ENCODE measurements around the gene IRAK1.

The IRAK1 gene

DNA sequence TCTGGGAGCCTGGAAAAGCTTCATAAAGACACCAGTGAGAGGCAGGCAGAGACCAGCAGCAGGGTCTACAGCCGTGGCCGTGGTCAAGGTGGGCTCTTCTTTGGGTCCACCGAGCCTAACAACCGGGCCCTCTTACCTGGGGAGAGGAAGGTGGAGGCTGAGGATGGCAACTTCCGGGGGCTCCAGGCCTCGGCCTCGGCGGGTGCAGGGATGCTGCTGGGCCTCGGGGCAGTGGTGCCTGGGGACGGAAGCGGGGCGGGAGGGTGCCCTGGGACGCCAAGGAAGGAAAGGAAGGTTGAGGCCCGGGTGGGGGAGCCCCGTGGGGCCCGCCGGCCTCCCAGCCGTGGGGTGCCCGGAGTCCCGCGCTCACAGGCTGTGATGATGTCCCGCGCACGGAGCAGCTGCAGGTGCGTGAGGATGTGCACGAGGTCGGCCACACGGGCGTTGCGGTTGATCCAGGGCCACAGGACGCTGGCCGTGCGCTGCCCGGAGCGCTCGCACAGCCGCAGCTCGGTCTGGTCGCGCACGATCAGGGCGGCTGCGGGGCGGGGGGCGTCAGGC, 561 bp downstream of the IRAK1 start:
- no peak for DNase-seq (ENCODE audit: low read depth, low spot score)

DNA sequence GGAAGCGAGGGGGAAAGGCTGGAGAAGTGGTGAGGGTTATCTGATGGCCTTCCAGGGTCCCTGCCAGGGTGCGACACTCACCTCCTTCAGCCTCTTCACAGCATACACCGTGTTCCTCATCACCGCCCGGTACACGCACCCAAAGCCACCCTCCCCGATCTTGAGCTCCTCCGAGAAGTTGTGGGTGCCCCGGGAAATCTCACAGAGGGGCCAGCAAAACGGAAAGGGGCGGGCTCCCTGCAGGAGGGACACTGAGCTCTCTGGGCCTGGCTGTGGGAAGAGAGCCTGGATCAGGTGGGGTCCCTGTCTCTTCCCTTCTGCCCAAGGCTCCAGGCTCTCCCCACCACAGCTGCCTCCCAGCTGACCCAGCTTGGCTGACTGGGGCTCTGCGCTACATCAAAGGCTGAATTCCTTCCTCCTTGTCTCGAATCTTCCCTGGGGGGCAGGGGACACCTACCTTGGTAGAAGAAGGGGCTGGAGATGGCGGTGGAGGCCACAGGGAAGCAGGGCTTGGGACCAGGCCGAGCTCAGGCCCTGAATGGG, 1.1 kb downstream of the IRAK1 start:
- DNase-seq (ENCODE audit: low read depth, low spot score), result no peak

DNA sequence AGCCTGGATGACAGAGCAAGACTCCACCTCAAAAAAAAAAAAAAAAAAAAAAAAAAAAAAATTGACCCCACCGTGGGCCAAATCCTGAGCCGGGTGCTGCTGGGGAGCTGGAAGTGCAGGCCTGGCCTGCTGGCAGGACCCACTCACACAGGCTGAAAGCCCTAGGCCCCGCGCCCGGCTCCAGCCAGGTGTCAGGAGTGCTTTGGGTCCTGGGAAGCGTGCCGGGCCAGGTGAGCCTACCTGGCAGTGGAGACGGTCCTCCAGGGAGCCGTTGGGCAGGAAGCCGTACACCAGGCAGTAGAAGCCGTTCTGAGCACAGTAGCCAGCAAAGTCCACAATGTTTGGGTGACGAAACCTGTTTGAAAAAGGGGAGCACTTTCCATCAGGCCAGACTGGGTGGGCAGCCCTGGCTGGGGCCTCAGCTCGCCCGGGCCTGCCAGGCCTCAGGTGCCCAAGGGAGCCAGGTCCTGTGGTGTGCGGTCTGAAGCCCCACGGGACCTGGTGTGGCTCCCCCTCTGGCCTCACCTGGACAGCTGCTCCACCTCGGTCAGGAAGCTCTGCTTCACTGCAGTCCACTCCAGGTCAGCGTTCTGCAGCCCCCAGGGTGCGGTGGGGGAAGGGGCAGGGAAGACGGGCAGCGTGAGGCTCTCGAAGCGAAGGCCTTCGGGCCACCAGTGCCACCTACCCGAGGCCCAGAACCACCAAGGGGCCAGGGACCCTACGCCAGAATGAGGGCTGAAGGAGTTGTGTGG, 1.8 kb downstream of the IRAK1 start:
- DNase-seq (ENCODE audit: low read depth, low spot score), result no peak

DNA sequence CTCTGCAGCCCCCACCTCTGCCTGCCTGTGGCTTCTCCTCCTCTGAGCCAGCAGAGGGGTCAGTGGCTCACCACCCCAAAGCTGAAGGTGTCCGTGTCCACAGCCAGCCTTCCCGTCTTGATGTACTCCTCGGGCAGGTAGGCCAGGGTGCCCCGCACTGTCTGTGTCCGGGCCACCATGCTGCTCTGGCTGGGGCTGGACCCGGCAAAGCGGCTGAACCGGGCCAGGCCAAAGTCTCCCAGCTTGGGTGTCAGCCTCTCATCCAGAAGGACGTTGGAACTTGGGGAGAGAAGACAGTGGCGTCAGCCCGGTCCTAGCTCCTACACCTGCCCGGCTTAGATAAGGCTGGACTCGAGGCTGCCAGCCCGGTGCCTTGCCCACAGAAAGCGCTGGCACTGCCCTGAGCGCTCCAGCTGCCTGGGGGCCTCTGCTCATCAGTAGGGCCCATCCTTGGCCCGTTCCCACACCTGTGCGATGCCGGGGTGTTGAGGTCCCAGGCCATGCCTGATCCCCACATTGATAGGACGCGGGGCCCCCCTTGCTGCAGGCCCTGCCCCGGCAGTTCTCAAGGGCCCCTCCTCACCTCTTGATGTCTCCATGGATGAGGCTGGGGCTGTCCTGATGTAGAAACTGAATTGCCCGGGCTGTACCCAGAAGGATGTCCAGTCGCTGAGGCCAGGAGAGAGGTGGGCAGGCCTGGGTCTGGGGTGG, 3.2 kb downstream of the IRAK1 start:
- DNase-seq (ENCODE audit: low read depth, low spot score), result no peak

DNA sequence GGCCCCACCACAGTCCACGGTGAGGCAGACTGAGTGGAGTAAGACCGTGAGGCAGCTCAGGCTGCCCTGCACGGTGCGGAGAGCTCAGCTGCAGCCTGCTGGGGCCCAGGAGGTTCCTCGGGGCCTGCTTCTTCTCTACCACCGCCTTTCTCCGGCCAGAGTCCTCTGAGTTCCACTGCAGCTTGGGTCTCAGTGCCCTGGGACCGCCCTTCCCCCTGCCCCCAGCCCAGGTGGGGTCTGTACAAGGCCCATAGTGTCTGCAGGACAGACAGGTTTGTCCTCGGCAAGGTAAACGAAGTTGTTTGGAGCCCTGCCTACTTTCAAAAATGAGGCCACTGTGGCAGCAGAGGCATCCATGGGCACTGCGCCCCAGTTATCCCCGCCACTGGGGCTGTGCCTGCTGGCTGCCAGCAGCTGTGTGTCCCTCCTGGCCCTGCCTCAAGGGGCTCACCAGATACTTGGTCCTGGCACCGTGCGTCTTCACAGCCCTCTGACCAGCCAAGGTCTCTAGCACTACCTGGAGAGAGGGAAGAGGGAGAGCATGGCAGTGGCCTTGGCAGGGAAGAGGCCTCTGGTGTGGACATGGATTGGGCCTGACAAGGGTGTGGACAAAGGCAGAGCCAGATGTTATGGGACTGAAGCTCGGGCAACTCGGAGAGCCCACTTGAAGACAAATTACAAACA, 4.0 kb downstream of the IRAK1 start:
- no peak for DNase-seq (ENCODE audit: low read depth, low spot score)

DNA sequence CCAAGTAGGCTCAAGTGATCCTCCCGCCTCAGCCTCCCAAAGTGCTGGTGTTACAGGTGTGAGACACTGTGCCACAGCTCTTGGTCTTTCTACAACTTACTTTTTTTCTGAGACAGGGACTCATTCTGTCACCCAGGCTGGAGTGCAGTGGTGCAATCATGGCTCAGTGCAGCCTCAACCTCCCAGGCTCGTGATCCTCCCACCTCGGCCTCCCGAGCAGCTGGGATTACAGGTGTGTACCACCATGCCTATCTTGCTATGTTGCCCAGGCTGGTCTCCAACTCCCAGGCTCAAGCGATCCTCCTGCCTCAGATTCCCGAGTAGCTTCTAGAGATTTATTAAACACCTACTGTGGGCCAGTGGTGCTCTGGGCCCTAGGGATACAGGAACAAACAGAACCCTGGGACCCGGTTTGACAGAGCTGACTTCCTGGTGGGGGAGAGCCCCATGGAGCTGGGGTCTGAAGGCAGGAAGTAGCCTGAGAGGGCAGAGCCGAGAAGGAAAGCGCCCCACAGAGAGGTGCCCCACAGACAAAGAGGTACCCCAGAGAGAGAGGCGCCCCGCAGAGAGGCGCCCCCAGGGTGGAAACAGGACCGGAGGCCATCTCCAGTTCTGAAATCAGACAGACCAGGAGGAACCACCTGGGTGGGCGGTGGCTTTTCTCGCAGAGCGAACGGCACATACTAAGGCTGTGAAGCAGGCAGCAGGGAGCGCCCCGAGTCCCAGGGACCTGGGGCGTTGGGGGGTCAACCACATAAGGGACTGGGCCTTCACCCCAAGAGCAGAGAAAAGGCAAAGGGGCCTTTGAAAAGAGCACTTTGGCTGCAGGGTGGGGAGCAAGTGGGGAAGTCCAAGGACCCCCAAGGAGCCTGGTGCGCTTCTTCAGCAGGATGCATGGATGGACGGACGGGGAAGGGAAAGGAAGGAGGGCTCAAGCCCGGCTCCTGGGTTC, 5.0 kb downstream of the IRAK1 start:
- DNase-seq (ENCODE audit: low read depth, low spot score), result no peak

DNA sequence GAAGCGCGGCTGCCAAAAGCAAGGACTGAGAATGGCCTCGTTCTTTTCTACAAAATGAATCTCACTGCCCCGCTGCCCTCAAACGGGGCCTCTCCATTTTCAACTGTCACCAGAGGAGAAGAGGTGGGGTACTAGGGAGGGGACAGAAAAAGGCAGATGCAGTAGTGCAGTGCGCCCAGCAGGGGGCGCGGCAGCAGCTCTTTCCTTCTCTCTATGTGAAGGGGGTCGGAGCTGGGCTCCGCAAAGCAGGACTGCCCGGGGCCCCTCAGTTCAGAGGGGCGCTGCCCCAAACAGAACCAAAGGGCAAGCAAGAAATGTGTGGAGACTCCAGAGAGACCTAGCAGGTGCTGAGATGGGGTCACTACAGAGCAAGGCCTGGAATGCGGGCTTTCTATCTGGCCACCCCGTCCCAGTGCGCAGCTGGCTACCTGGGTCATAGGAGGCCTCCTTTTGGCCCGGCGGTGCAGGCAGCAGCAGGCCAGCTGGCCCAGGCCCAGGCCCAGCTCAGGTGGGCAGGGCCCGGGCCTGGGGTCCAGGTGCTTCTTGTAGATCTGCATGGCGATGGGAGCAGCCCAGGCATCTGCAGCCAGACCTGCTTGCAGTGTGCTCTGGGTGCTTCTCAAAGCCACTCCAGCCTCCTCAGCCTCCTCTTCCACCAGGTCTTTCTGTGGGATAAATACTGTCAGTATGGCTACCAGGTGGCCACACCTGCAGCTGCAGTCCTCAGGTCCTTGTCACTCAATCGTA, 5.9 kb downstream of the IRAK1 start:
- DNase-seq (ENCODE audit: low read depth, low spot score), result no peak

DNA sequence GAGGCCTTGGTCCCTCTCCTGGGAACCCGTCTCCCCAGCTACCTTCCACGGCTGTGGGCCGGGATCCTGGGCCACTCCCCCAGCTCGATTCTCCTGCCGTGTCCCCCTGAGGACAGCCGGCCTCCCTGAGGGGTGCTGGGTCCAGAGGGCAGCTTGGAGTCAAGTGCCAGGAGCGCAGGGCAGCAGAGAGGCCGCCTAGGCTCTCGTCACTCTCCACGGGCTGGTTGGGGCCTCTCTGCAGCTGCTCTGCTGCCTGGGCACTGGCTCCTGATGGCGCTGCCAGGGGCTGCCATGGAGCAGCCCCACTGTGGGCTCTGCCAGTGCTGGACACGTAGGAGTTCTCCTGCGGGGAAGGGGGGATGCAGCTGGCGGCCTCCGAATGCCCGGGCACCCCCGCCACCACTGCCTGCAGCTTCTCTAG, 6.7 kb downstream of the IRAK1 start:
- DNase-seq (ENCODE audit: low read depth, low spot score), result no peak

DNA sequence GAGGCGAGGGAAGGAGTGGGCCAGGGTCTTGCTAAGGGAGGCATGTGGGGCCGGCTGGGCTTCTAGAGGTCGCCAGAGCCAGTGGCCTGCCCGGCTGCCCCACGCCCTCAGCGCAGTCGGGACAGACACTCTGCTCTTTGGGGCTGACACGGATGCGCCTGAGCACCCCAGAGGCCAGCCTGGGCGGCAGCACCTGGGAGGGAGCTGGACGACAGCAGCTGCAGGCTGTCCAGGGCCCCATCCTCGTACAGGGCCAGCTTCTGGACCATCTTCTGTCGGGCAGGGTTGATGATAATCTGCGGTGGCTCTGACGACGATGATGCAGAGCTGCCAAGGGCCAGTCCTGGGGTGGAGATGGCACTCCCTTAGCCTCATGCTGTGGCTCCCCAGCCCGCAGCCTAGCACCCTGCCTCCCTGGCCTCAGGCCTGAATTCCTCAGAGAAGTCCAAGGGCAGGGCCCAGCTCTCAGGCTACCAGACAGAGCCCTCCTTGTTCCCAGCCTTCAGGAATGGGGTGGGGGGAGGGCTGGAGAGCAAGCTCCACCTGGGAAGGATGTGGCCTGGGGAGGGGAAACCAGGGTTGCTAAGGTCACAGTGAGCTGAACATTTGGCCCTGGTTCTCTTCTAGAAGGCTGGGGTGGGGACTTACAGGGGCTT, 7.2 kb downstream of the IRAK1 start:
- no peak for DNase-seq (ENCODE audit: low read depth, low spot score)

DNA sequence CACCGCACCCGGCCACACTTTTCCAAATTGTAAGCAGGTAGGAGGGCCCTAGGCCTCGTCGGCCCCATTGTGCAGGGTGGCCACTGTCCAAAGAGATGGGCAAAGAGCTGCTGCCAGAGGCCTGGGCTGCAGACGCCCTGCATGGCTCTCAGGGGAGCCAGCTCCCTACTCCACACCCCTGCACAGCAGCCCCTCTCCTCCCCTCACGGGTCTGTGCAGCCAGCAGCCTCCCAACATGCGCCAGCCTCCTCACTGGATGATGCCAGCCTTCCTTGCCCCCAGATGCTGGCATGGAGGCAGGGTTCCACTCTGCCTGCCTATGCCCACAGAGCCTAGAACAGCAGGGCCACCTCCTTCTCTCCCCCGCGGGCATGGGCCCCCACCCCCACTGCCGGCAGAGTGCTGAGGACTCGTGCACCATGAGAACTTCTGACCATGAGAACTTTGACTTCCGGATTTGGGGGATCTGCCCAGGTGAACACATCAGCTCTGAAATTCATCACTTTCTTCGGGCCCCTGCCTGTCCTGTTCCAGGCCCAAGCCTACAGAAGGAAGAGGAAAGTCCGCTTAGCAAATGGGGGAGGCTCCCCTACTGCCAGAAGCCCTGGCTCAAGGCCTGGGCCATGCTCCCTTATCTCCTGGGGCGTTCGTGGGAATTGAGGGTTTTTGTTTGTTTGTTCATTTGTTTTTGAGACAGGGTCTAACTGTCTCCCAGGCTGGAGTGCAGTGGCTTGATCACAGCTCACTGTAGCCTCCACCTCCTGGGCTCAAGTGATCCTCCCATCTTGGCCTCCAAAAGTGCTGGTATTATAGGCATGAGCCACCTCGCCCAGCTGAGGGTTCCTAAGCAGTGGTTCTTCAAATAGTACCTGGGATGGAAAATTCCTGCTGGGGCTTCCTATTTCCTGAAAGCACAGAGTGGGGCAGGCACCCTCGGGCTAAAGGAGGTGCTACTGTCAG, 8.0 kb downstream of the IRAK1 start:
- no peak for DNase-seq (ENCODE audit: low read depth, low spot score)

DNA sequence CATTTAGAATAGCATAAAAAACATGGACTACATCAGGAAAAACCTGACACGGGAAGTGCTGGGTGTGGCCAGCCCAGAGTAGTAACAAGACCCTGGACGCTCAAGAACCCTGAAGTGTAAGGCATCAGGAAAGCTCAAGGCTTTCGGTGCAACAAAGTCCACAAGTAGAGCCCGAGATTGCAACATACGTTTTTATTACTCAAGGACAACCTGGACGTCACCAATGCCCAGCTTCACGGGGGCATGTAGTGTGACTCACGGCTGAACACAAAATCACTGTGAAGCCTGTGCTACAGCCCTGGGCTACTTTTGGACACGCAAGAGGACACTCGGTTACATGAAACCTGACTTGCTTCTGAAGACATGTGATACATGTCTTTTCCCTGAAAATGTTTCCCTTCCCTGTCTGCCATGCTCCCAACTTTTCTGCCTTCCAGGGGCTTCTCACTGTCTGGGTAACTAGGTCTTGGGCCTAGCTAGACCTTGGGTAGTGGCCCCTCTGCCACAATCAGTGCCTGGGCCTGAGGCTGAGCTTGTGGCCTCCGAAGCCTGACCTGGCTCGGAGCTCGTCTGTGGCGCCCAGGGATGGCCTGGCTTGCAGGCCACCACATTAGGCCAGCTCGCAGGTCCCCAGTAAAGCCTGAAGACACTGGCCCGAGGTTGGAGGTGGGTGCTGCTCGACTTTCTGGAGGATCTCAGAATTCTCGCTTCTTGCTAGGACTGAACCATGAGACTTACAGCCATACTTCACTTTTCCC, 9.2 kb downstream of the IRAK1 start:
- no peak for DNase-seq (ENCODE audit: low read depth, low spot score)

DNA sequence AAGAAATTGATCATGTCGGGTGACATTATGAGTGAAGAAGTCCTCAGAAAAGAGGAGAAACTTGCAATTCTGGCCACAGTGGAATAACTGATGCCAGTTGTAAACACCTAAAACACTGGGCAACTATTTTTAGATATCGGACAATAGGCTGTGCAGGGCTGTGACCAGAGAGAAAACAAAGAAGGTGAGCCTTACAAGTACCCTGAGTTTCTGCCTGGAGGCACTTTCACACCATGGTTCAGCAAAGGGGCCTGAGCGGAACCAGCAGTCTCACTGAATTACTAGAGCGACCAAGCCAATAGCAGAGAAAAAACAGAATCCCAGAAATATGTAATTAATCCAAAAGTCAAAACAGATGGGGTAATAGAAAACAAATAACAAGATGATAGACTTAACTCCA, 11.2 kb downstream of the IRAK1 start:
- no peak for DNase-seq (ENCODE audit: low read depth, low spot score)

DNA sequence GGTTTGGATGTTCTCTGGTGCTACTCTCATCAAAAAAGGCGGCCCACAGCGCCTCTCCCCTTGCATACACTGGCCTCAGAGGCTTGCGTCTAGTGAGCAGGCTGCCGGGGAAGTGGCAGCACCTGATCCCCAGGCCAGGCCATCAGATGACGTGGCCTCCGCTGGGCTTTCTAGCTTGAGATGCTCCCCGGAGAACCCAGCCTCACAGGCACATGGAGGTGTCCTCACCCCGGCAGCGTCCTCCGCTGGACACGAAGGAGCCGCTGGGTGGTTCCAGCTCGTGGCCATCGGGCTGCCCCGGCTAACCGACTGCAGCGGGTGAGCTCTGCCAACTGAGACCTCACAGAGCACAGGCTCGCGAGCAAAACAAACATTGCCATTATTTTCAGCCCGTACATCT, 12.8 kb downstream of the IRAK1 start:
- DNase-seq (ENCODE audit: low read depth, low spot score), result no peak

DNA sequence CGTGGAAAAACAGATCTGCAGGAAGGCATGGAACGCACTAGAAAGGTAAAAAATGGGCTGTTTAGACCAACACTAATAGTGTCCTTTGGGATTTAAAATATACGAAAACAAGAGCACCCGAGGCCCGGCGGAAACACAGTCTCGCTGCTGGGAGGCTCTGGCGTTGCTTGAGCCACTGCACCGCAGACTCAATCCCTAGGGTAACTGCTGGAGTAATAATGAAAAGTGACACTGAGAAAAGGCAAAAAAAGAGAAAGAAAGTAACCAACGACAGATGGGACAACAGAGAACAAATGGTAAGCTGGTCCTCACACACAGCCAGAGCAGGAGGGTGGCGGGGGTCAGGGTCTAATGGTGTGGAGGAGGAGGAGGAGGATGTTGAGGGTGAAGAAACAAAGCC, 15.4 kb downstream of the IRAK1 start:
- no peak for DNase-seq (ENCODE audit: low read depth, low spot score)

DNA sequence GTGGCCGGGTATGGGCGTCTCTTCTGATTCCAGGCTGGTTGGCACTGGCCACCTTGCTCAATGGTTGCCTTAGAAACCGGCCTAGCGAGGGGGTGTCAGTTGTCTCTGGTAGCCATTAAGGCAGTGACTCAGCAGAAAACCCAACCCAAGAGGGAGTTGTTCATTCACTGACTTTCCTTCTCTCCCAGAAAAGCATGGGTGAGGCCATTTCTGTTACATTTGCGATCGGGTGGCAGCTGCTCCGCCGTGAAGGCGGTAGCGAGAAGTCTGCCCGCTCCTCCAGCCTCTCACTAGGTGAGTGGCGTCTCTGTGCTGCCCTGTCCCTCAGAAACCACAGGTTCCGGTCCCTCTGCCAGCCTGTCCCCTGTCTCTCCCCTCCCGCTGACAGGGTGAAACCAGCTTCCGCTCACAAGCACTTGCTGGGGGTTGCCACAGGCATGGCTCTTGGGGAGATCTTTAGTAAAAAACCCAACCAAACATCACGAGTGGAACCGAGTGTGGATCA, 17.4 kb downstream of the IRAK1 start:
- DNase-seq (ENCODE audit: low read depth, low spot score), result no peak

DNA sequence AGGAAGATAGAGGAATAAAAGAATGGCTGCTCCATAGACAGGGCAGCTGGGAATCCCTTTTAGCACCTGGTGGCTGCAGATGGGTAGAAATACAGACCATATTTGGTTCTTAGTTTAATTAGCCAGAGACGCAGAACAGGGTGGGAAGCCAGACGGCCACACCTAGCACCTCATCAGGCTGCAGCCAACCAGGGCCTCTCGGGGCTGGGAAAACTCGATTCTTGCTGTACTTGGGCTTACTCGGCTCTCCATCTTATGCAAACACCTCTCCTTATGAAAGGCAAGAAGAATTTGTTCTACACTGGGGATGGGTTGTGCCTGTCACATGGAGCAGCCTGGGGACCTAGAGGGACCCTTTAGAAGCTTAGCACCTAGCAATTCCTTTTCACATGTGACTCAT, 19.7 kb downstream of the IRAK1 start:
- no peak for DNase-seq (ENCODE audit: low read depth, low spot score)

DNA sequence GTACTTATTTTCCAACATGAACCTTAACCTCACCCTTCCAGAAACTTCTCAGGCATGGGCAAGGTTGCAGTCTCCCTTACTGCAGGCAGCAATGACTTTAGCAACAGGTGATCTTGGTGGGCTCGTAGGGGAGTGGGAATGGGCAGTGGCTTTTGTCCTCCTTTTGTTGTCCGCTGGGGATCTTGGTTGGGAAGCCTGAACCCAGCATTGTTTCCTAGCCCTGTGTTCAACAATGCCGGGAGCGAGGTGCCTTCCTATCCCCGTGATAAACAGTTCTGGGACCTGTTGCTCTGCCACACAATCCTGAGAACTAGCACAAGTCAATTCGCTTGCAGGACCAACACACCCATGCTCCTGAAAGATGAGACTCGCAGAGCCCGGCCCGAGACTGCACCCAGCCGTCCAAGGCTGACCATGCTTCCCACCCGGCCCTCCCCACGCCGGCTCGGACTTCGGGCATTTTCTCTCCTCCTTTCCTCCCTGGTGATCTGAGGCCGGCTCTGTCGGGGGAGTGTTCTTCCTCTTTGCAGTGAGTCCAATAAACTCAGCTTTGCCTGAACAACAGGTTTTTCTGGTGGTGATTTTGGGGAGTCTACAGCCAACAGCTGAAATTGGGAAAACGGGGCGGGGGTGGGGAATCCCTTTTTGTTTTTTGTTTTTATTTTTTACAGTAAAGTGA, 20.2 kb downstream of the IRAK1 start:
- DNase-seq (ENCODE audit: low read depth, low spot score), result no peak
